A549 treated with AZD9567 at 1 μM for 4 hours (cell line): ENCODE measurements around the gene MINDY3. TPM values are rescaled to one million over a fixed set of nuclear protein-coding genes. Genes with fewer than 3 reads are reported as not detected.

ENCODE experiments used
- total RNA-seq: library from RNA; stranded (reverse); fragments of 200-300 nt; extraction: Qiagen RNA extraction; gene quantifications from 5 replicates; pipeline ENCODE4 v1.2.3, GENCODE V29; 2022; ENCODE audit not compliant: insufficient read depth

Gene MINDY3
- 14.6 to 16.2 TPM (median 15.6 TPM) in 5 replicates for total RNA-seq

DNA sequence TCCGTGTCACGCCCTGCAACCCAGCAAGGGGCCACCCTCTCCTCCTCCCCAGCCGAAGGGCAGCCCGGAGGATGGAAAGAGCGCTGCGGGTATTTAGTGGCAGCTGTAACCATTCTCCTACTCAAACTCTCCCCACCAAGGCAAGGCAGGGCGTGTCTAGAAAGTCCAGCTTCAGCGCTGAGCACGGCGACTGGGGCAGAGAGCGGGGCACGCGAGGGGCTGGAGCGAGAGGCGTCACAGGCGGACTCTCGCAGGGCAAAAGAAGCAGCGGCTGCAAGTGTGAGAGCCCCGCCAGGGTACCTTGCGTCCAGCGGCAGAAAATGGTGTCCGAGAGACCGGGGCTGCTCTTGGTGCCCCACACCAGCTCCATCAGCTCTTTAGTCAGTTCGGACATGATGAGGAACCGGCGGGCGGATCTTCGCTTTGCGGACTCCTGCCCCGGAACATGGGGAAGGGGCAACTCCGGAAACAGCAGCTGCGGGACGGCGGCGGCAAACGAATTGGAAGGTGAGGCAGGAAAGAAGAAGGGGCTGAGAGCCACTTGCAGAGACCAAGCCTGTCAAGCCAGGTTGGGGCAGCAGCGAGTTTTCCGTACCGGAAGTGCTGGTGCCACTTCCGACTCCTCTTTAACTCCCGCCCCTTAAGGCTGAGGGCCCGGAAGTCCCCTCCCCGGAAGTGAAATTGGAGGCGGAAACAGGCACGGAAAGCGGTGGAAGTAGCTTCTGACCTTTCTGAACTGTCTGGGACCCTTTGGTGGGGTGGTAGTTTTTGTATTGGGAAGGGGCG lies at the start of gene MINDY3:
MINDY3 (minus strand) TSS at position 602 of the 786 bp plus-strand sequence; CDS start at position 394, 208 bp downstream.

Other genes with a start within 250 kb of the MINDY3 start
- 0.01 TPM in 1 of 5 replicates, not detected in the others for gene ITGA8, start 140.6 kb downstream of the MINDY3 start, total RNA-seq